Stimulated activated CD8-positive, alpha-beta memory T cell treated with anti-CD3 and anti-CD28 coated beads, Interleukin-7, amount 100 ng/mL, for 24 hours (primary cell): Measurements from ENCODE around the gene KANSL1L.

Experiments
- DNase-seq: peaks from one replicate; pipeline ENCODE4 v3.0.0-alpha.2; 2020; ENCODE audit warnings: low read depth

Gene KANSL1L

DNA sequence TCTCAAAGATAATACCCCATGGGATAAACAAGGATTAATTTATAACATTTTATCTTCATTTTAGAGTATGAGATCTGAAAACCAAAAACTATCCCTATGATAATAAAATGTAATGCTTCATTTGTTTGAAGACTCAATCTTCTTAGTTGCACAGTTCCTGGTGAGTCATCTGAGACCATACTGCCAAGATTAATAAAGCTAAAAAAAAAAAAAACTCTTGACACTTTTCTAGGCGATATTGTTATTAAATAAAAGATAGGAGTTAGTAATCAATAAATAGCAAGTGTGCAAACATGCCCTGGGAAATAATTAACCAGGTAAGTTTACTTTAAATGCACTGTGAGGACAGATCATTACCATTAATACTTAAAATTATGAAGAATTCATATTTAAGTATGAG lies 84.9 kb downstream of the KANSL1L start:
- DNase-seq: no peak

DNA sequence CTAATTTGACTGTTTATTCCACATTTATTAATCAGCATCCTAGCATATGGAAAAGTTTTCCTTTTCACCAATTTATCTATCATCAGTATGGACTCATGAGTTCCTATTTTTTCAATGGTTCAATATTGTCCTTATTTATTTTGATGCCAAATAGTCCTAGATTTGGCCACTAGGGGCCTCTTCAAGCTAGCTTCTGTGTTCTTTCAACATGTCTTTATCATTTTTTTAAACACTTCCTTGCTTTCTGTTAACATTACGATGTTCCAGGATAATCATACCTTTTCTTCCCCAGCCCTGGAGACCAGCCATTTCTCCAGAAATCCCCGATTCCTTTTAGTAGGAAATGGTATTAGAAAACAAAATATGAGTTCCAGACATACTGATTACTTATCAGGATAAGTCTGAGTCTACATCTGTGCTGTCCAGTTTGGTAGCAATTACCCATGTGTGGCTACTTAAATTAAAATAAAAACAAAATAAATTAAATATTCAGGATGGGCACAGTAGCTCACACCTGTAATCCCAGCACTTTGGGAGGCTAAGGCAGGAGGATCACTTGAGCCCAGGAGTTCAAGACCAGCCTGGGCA lies 98.2 kb downstream of the KANSL1L start:
- DNase-seq: no peak

DNA sequence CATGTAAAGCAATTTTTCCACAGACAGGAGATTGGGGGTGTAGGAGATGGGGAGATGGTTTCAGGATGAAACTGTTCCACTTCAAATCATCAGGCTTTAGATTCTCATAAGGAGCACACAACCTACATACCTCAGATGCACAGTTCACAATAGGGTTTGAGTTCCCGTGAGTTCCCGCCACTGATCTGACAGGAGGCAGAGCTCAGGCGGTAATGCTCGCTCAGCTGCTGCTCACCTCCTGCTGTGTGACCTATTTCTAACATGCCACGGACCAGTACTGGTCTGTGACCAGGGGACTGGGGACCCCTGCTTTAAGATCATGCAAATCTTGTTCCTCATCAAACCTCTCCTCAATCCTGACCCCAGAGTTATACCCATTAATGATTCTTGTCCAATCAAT lies 98.7 kb downstream of the KANSL1L start:
- no peak for DNase-seq

DNA sequence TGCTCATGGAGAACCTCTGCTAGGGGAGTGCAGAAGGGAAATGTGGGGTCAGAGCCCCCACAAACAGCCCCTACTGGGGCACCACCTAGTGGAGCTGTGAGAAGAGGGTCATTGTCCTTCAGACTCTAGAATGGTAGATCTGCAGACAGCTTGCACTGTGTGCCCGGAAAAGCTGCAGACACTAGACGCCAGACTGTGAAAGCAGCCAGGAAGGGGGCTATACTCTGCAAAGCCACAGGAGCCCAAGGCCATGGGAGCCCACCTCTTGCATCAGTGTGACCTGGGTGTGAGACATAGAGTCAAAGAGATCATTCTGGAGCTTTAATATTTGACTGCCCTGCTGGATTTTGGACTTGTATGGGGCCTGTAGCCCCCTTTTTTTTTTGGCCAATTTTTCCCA lies 107.9 kb downstream of the KANSL1L start:
- no peak for DNase-seq

DNA sequence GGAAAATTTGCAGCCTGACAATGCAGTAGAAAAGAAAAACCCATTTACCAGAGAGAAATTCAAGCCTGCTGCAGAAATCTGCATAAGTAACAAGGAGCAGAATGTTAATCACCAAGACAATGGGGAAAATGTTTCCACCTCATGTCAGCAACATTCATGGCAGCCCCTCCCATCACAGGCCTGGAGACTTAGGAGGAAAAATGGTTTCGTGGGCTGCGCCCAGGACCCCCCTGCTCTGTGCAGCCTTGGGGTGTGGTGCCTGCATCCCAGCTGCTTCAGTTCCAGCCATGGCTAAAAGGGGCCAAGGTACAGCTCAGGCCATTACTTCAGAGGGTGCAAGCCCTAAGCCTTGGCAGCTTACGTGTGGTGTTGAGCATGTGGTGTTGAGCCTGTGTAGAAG lies 115.4 kb downstream of the KANSL1L start:
- no peak for DNase-seq

DNA sequence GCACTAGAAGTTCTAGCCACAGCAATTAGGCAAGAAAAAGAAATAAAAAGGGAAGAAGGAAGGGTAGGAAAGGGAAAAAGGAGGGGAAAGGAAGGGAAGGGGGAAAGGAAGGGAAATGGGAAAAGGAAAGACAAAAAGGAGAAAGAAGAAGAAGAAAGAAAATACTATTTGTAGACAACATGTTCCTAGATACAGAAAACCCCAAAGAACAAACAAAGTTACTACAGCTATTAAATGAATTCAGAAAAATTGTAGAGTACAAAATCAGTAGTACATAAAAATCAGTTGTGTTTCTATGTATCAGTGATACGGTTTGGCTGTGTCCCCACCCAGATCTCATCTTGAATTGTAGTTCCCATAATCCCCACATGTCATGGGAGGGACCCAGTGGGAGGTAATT lies 116.5 kb downstream of the KANSL1L start:
- DNase-seq: no peak

DNA sequence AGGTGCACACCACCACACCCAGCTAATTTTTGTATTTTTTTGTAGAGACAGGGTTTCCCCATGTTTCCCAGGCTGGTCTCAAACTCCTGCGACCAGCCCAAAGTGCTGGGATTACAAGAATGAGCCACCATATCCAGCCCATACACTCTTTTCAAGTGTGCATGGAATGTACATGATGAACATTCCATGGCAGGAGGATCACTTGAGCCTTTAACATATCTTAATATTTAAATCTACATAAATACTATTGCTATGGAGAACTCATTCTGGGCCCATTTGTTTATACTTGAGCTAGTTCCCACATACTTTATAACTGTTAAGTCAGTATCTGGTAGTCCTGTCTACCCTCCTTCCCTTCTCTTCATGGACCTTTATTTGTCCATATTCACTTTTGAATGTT lies 120.3 kb downstream of the KANSL1L start:
- no peak for DNase-seq

DNA sequence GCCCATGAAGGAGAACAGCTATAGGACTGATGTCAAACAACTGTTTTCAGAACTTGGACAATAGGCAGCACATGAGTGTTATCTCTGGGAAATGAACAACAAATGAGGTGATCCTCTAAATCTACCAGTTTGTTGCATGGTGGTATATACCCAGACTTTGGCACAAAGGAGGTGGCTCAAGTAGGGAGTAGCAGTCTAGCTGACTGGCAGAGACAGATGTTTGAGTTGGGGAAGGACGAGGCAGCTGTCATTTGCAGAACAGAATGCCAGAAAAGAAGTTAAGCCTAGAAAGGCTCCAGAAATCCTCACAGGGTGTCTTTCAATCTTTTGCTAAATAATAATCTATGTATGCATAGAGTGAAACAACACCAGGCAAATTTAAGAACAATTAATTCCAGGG lies 121.4 kb downstream of the KANSL1L start:
- DNase-seq: no peak

DNA sequence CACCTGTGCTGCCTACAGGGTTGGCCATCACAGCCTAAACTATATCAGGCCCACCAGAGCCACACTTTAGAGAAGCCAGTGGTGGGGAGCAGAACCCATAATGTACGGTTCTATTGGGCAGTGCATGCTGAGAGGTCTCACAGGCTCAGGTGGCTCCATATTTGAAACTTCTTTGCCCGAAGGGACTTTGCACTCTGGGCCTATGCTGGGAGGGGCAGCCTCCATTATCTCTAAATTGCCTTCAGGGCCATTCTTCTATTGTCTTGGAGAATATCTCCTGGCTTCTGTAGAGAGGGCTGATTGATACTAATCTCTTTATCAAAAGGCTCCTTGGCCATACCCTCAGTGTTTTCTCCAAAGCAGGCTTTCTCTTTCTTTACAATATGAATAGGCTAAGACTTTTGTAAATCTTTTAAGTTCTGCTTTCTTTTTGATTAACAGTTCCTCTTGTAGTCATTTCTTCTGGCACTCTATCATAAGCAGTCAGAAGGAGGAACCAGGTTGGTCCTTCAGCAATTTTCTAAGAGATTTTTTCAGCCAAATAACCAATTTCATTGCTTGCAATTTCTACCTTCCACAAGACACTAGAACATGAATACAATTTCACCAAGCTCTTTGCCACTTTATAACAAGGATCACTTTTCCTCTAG lies 124.2 kb downstream of the KANSL1L start:
- DNase-seq: no peak

DNA sequence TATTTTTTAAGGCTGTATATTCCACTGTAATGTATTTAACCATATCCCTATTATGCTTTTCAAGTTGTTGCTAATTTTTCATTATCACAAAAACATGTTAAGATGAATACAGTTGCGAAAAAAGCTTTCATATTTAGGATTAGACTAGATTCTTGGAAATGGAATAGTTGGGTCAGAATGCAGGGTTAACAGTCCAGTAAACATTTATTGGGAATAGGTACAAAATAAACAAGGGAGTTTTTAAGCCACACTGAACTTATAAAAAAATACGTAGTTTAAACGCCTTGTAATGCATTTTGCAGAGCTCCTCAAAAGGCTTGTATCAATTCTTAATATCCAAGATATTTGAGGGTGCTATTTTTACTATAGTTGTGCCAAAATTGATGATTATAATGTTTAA lies 133.1 kb downstream of the KANSL1L start:
- no peak for DNase-seq

DNA sequence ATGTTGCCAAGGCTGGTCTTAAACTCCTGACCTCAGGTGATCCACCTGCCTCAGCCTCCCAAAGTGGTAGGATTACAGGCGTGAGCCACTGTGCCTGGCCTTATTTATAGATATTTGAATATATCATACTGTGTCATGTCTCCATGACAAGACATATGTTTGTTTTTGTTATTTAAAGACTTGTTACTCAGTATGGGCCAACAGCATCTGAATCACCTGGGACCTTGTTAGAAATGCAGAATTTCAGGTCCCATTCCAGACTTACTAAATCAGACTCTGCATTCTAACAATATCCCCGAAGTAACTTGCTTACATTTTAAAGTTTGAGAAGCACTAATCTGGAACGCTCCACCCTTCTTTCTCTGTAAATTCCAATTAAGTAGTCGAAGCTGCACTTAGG lies 135.5 kb downstream of the KANSL1L start:
- no peak for DNase-seq

DNA sequence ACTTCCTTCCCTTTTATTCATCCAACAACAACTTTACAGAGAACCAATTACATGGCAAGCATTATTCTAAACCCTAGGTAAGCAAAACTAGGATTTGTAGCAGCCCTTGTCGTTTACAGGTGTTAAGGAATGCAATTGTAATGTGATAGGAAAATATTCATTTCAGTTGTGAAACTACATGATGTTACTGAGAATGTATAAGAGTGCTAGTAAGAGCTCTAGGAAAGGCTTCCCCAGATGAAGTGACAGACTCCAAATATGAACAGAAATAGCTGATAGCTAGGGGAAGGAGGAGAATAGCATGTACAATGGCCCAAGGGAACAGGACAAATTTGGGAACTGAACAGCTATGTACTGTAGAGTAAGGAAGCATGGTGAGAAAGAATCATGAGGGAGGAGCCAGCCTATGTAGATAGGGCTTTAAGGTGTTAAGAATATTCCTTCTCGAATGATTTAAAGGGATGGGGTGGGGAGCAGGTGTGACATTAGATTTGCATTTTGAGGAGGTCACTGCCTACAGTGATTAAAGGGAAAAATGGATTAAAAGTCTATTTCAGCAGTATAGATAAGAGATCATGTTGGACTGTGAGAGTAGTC lies 137.0 kb downstream of the KANSL1L start:
- DNase-seq: no peak

DNA sequence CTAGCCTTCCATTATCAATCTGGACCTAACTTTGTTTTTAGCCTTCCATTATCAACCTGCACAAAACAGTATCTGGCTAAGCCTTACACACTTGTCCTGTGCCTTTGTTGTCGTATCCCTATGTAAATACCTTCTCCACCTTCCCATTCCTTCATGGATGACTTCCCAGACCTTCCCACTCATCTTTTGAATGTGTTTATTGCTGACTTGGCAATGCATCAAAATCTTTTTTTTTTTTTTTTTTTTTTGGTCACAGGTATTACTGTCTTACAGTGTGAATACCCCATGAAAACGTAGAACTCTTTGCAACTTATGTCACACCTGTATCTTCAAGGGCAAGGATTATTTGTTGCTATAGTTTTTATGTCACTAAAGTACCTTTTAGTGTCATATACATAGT lies 143.0 kb downstream of the KANSL1L start:
- DNase-seq: no peak

DNA sequence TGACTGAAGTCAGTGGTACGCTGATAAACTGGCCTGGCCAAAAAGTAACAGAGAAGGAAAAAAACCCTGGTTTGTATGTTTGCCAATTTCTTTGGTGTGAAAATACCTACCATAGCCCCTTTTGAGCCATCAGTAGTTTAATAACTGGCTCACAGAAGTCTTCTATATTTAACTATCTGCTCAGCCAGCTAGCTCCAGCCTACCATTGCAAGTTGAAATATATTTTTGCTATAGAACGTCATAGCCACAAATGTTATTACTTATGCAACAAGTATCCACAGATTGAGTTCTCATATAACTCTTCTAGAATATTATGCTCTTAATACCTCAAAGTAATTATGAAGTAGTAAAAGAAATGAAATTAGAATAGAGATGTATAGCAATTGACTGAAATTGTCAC lies 143.6 kb downstream of the KANSL1L start:
- DNase-seq: no peak

DNA sequence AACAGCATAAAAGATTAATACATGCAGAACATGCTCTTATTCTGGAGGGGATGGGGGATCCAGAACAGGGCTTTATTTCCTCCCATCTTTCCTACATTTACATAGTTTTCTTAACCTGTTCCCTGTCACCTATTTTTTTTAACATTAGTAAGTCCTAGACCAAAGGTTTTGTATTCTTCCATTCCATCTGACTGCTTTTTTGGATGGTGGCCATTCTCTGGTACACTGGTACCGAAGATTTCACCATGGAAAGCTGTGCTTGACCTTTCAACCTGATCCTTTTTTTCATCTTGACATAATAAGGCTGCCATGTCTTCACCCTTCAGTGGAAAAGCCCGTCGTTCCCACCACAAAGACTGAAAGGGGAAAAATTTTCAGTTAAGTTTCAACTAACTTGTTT lies 148.4 kb downstream of the KANSL1L start:
- no peak for DNase-seq

DNA sequence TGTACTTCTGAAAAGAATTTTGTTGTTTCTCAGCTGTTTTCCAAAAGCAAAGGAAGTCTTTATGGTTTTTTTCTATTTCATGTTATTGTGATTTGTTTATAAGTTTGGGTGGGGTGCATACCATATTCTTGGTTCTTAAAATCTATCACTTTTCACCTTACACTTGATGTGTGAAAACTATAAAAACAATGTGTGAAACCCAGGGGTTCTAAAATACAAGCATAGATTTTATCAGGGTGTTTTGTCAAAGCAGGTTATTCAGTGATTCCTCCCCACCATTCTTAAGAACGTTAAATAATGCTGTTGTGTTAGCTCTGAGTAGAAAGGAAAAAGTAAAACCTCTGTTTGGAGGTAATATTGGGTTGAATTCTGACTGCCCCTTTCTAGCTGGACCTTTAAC lies 151.1 kb downstream of the KANSL1L start:
- DNase-seq: no peak

DNA sequence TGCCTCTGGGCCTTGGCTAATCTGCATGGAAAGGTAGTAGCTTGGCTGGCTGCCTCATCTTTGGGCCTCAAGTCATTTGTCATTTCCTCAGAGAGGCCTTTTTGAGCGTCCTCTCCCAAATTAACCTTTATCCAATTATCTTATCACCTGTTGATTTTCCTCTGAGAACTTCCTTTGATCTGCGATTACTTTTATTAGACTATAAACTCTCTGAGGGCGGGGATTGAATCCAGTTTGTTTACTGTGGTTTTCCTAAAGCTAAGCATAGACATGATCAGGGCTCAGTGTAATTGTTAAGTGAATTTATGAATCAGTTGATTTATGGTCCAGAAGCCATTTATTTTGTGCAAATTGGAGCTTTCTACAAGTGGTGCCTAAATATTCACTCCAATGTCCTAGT lies 161.3 kb downstream of the KANSL1L start:
- DNase-seq: no peak

DNA sequence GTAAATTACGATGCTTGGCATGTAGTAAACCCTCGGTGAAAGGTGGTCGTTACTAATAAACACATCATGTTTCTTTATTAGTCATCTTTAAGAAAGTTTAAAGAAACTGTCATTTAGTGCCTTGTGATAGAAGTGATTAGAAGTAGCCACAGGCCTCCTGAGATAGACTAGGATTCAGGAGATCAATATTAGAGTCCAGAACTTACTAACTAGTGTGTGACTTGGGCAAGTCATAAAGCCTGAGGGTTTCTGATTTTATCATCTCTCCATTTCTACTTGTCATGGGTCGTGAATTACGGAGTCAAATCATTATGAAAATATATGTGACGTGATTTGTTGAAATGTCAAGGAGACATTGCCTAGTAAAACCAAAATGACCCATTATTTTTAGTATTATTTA lies 162.1 kb downstream of the KANSL1L start:
- DNase-seq: no peak

DNA sequence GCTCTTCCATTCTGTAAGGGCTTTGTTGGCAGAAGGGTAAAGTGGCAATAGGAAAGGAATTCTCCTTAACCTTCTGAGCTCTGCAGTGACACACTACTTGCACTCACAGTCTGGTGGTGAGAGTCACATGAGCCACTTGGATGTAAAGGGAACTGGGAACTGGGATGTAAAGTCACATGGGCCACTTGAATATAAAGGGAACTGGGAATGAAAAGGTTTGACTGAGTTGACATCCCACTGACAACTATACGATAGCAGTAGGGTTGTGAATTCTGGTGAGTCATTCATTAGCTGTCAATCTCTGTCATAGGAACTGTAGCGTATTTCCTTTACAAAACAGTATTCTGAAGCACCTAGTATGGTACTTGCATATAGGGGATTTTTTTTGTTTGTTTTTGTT lies 163.3 kb downstream of the KANSL1L start:
- DNase-seq: no peak

DNA sequence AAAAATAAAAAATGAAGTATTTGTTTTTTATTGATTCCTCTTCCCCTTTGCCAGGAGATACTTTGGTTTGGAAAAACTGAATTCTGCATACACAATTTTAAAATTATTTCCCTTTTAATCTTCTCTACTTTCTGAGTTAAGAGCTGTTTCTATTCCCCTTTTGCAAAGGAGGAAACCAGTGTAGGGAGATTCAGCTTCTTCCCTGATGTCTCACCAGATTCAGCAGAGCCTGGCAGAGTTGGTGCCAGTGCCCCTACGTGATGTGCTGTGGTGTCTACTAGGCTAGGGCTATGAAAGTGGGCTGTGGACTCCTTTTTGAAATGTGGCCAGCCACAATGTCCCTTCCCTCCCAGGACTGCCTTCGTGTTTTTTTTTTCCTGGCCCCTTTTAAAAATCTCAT lies 166.3 kb downstream of the KANSL1L start:
- DNase-seq: no peak

DNA sequence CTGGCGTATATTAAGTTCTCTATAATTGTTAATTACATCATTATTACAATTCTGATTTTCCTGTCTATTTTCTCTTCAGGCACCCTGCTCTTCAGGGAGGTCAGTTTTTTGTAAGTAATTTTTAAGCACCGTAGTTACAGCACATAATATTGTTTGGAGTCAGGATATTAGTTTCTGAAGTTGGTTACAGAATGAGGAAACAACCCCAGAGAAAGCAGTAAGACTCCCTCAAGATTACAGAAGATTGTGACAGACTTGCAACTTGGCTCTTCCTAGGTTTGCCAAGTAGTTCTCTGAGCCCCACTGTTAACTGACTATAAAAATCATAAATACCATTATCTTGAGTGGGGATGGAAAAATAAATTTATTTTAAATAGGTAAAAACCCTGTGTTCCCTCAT lies 167.8 kb downstream of the KANSL1L start:
- DNase-seq: no peak

DNA sequence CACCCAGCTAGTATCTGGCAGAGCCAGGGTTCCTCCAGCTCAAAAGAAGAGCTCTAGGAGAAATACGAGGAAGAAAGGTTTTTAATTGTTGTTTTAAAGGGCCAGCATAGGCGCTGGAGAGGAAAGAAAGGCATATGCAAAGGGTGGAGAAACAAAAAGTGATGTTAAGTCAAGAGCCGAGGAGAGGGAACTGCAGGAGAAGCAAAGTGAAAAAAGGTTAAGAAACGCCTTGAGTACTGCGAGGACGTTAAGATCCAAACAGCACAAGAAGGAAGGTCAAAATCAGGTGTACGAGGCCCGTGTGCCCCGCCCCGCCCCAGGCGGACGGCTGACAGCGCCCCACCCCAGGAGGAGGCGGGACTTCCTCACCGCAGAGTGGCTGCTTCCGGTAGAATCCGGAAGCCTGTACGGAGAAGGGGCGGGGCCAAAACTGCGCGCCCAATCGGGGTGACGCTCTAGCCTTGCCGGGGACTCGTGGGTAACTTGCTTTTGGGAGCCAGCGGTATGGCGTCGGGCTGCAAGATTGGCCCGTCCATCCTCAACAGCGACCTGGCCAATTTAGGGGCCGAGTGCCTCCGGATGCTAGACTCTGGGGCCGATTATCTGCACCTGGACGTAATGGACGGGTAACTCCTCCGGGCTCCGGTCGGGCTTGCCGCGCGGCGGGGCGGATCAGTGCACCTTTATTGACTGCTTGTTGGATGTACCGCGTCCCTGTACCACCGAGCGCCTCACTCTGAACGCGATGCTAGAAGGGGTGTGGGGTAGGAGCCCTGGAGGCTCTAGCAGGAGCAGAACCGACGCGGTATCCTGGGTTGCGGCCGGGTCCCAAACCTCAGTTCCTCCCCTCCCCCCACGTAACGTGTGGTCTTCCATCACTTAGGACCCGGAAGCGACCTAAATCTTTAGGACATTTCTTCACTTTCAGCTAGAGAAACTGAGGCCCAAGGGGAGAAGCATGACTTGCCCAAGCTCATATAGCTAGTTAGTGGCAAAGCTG lies 168.8 kb downstream of the KANSL1L start, which contains the start of gene RPE:
Gene RPE (plus strand): TSS at position 481 of the 1,000 bp plus-strand sequence. CDS start 24 bp downstream, at position 505.
- peak; percentile 96 for DNase-seq
